GM23338 (cell line): ENCODE data around the gene FARS2. TPM values are rescaled to one million over a fixed set of nuclear protein-coding genes. Genes with fewer than 3 reads are reported as not detected.

Experiments
- CREB1 ChIP-seq: fragments of 250-450 bp; sonication (Bioruptor Pico); IDR thresholded peaks from 2 replicates; pipeline ENCODE4 v1.5.0; 2020; ENCODE audit warnings: low read depth, mild to moderate bottlenecking, moderate library complexity
- JUNB ChIP-seq: IDR thresholded peaks from one replicate; pipeline ENCODE4 v1.6.1; 2016; ENCODE audit warnings: antibody characterized with exemption; ENCODE audit not compliant: unreplicated experiment
- REST ChIP-seq: IDR thresholded peaks from one replicate; pipeline ENCODE4 v1.6.1; 2018; ENCODE audit warnings: antibody characterized with exemption; ENCODE audit not compliant: unreplicated experiment
- ZNF331 ChIP-seq: fragments of 250-450 bp; sonication (Bioruptor Pico); IDR thresholded peaks from 2 replicates; pipeline ENCODE4 v1.5.0; 2020; ENCODE audit warnings: low read depth, mild to moderate bottlenecking, moderate library complexity
- ZNF462 ChIP-seq: fragments of 250-450 bp; sonication (Bioruptor Pico); IDR thresholded peaks from 2 replicates; pipeline ENCODE4 v1.5.0; 2020; ENCODE audit warnings: mild to moderate bottlenecking, moderate library complexity
- polyA plus RNA-seq: library from polyadenylated mRNA; unstranded; fragments of >200 nt; fragmentation: Nextera tagmentation; extraction: Ambion mirVana; gene quantifications from 2 replicates; pipeline ENCODE4 v1.2.1, GENCODE V29; 2016
- total RNA-seq: library from RNA; depleted of rRNA; stranded (reverse); fragments of >200 nt; shearing (Covaris generic); gene quantifications from 2 replicates; pipeline ENCODE4 v1.2.3, GENCODE V29; 2014

FARS2 gene
- total and polyA plus RNA-seq, 2 experiments from 2014 or later, result 7.6 to 19.0 TPM

- TF ChIP-seq ZNF462 (CRISPR knock-in tag), result no peak
- TF ChIP-seq JUNB, result no peak
- no peak for TF ChIP-seq CREB1 (CRISPR knock-in tag)
- TF ChIP-seq ZNF331 (CRISPR knock-in tag), result no peak
- TF ChIP-seq REST, result no peak
Measured at GRCh38 chr6:5464099-5464885, 203.0 kb downstream of the FARS2 start (continued).
